Neural cell (in vitro differentiated cells): ENCODE data around the gene PPP1R12A.

Source experiments
- RAD21 ChIP-seq: fragments of 450-650 bp; conservative IDR thresholded peaks from 2 replicates; pipeline ENCODE4 v1.6.1; 2014; ENCODE audit warnings: antibody characterized with exemption, mild to moderate bottlenecking, moderate library complexity
- TF ChIP-seq, protein P1 (sequence below): fragments of 450-650 bp; IDR thresholded peaks from 2 replicates; pipeline ENCODE4 v1.5.1; 2014; ENCODE audit warnings: antibody characterized with exemption, mild to moderate bottlenecking, moderate library complexity; ENCODE audit not compliant: poor library complexity, severe bottlenecking

DNA sequence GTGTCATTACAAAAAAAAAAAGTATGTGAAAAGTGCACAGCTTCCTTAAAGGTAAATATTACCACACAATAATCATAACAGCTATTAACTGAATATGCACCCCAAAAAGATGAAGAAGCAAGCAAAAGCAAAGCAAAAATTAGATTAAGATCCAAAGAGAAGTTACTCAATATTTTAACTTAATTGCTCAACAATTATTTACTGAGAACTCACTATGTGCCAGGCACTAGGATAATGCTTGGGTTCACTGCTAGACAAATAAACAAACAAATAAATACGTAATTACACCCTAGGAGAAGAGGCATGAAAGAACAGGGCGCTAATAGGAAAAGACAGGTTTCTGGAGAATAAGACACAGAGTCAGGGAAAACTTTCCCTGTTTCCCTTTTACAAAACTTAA, 33.4 kb downstream of the PPP1R12A start:
- TF ChIP-seq, protein P1, sequence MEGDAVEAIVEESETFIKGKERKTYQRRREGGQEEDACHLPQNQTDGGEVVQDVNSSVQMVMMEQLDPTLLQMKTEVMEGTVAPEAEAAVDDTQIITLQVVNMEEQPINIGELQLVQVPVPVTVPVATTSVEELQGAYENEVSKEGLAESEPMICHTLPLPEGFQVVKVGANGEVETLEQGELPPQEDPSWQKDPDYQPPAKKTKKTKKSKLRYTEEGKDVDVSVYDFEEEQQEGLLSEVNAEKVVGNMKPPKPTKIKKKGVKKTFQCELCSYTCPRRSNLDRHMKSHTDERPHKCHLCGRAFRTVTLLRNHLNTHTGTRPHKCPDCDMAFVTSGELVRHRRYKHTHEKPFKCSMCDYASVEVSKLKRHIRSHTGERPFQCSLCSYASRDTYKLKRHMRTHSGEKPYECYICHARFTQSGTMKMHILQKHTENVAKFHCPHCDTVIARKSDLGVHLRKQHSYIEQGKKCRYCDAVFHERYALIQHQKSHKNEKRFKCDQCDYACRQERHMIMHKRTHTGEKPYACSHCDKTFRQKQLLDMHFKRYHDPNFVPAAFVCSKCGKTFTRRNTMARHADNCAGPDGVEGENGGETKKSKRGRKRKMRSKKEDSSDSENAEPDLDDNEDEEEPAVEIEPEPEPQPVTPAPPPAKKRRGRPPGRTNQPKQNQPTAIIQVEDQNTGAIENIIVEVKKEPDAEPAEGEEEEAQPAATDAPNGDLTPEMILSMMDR, result no peak
- TF ChIP-seq RAD21, result no peak
